GM21529 (cell line): Measurements from ENCODE around the gene RPL18.
A peak's percentile ranks its signal among the peaks of the same experiment; 100 is the strongest.
"Not testable (repeated sequence)": the region's sequence is repeated elsewhere in the genome, so short reads cannot be mapped to it uniquely, and the experiment has no call there.

Source experiments
- ATAC-seq: cut with Tn5 transposase; IDR thresholded peaks from one replicate; pipeline ENCODE4 v1.9.1; 2021; ENCODE audit not compliant: unreplicated experiment

Gene RPL18

DNA sequence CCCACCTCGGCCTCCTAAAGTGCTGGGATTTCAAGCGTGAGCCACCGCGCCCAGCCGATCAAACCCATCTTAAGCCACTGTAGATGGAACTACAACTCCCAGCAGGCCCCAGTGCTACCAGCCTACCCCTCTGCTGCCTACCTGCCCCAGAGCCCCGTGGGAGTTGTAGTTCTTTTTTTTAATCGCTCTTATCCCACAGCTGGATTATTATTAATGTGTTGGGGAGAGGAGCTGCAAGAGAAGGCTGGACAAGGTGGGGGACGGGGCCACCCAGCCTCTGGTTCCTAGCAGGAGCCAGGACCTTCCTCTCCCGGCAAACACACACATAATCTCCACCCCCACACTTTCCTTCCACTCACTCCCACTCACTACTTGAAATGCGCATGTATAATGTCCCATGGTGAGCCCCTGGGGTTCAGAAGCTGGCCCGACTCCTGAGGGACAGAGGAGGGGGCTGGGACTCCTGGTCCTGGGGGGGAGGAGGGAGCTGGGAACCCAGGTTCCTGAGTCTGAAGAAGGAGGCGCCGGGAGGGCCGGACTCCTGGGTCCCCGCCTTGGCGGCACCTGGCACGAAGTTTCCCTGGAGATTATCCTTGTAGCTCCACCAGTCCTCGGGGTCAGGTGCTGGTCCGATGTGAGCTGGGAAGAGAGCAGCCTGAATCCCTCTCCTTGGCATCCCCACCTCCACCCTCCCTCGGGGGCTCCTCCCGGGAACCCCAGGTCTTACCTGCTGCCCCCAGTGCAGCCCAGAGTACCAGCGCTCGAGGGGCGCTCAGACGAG lies 26.1 kb upstream of the RPL18 start:
- no peak for ATAC-seq

DNA sequence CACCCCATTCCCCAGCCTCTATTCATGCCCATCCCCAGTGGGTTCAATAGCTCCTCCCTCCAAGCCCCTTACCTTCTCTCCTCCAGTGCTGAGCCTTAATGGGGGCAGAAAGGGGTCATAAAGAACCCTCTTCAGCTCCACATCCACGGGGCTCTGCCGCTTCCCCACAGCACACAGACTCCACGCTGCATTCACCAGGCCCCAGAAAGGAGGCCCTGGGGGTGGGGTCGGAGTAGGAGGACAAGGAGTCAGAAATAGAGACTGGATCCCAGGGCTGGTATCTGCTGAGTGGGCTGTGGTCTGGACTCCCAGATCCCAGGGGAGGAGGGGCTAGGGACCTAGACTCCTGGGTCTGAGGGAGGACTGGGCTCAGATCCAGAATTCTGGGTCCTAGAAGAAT lies 25.4 kb upstream of the RPL18 start:
- no peak for ATAC-seq

- no peak for ATAC-seq
Observed at GRCh38 chr19:48642862-48643261, 23.9 kb upstream of the RPL18 start.

DNA sequence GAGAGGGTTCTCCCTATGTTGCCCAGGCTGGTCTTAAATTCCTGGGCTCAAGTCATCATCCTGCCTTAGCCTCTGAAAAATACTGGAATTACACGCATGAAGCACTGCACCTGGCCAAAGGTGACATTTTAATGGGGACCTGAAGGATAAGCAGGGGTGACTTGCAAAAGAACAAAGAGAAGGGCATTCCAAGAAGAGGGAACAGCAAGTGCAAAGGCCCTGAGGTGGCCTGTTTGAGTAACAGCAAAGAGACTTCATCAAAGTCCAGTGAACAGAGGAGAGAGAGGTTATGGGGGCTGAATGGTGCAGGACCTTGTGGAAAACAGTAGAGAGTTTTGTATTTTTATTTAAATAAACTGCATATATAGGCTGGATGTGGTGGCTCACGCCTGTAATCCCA lies 22.9 kb upstream of the RPL18 start:
- no peak for ATAC-seq

- ATAC-seq = no peak
Observed at GRCh38 chr19:48639483-48640375, 20.8 kb upstream of the RPL18 start.

DNA sequence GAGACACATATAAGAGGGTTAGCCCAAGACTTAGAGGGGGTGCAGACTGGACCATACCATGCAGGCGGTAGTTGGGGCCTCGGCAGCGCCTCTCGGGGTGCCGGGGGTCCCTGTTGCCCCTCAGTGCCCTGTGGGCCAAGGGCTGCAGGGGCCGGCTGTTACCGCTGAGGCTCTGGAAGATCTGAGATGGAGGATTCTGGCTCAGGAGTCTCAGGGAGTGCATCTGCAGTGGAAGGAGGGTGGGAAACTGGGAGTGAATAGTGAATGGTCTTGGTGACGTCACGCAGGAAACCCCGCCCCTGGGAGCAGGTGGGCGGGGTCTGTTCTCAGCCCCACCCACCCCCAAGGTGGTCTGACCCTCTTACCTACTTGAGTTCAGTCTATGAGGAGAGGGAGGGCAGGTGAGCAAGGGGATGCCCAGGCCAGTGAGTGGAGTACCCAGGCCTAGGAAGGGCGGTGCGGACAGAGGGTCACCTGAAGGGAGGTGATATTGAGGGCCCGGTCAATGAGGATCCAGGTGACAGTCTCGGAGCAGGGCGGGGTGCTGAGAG lies 19.9 kb upstream of the RPL18 start:
- ATAC-seq = no peak

DNA sequence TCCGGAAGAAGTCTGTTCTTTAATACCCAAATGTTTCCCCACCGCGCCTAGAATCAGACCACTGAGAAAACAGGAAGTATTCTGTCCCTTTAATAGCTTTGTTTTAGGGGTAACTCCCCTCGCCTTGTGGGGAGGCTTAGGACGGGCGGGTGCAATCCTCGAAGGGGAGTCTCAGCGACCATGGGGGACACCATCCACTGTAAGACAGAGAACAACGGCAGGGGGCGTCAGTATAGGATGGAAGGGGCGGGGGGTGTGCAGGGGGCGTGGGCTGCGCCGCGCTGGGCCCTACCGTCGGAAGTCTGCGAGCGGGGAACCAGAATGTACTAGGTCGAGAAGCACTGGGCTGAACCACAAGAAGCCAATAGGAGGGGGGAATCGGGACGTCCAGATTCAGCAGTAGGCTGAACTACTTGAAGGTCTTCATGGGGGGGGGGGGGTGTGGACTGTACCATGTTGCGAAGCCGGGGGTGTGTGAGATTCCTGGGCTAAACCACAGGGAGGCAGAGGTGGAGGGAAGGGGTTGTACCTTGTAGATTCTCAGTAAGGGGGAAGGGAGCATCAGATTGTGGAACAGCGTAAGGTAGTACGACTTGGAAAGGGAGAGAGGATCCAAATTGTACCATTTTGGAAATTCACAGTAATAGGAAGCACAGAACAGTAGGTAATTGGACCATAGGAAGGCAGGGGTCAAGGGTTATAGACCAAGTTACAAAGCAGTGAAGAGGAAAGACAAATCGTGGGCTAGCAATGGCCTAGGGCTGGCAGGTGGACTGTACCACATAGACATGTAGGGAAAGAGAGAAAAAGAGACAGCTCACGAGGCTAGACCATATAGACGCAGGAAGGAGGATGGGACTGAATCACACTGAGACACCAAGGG lies 19.2 kb upstream of the RPL18 start:
- peak; percentile 10 for ATAC-seq

- peak; percentile 74 for ATAC-seq
Observed at GRCh38 chr19:48637449-48637947, 18.5 kb upstream of the RPL18 start.

DNA sequence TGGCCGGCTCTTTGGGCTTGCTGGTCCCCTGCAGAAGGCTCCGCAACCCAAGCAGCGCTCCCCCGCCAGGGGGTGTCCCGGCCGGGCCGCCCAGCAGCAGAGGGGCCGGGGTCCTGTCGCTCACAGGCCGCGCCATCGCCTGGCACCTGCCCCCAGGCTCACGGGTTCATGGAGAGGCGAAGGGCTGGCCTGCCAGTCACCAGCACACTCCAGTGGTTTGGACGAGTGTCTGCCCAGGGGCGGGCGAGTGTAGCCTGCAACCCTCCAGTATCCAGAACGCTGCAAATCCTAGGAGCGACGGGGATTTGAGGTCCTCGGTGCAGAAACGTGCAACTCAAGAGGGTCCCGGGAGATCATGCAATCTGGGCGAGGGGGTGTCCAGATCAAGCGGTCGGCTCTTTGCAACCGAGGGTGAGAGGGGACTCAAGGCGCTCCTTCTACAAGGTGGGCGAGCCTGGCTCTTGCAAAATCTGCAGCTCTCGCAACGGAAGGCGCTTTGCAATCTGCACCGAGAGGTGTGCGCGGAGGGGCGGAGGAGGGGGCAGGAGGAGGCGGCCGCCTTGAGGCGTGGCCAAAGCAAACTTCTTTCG lies 18.0 kb upstream of the RPL18 start, which contains the start of gene DBP:
Gene DBP (minus strand): TSS at position 521 of the 590 bp plus-strand sequence. CDS start 385 bp downstream, at position 136.
- ATAC-seq = no peak

DNA sequence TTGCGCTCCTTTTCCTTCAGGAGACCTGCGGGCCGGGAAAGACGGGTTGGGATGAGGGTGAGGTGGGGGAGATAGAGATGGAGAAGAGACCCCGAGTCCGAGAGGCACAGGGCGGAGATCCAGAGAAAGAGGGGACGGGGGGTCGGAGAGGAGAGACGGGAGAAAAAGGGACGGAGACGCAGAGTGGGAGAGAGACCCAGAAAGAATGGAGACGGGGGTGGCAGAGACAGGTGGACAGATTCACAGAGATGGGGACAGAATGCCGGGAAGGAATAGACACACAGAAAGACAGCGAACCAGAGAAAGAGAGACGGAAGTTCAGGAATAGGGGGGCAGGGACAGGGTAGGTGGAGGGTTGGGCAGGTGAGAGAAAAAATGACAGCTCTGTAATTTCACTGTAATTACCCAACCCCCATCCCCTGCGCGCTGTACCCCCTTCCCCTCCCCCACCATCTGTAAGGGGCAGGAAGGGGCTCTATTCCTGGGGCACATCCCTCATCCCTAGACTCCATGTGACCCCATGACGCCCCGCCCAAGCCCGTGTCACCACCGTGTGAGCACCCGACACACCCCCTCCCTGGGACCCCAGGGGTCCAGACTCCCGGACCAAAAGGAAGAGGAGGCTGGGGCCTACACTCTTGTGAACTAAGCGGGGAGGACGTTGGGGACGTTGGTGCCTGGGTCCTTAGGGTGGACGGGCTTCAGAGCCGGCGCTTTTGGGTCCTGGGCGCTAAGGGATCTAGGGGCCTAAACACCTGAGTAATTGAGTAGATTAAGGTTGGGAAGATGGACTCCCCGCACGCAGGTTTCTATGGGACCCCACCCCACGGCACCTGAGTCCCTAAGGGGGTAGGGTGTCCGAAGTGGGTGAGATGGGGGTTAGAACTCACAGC lies 17.2 kb upstream of the RPL18 start:
- ATAC-seq = no peak

DNA sequence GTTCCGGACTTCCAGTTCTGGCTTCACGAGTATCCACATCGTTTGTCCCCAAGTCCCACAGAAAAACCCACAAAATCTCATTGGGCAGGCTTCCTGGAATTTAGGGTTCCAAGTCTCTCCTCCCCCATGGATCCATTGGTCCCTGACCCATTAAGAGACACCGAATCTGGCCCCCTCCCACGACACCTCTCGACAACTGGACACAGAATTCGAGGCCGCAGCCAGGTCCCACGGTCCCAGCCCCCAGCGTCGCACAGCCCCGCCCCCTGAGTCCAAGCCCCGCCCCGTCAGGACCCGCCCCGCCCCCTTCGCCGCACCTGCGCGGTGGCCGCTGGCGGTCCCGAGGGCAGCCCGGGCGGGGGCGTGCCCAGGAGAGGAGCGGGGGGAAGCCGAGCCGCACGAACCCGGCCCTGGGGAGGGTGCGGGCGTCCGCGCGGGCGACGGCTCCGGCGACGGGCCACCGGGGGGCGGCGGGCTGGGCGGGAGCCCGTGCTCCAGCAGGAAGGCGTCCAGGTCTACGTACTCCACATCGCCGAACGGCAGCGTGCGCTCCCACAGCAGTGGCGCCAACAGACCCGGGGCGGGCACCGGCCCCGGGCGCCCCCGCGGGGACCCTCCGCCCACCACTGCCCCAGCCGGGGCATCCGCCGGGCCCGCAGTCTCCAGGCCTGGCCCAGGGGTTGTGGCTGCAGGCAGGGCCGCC lies 16.4 kb upstream of the RPL18 start:
- no peak for ATAC-seq

GRCh38 chr19:48634424-48635262 lies 15.7 kb upstream of the RPL18 start:
- no peak for ATAC-seq

DNA sequence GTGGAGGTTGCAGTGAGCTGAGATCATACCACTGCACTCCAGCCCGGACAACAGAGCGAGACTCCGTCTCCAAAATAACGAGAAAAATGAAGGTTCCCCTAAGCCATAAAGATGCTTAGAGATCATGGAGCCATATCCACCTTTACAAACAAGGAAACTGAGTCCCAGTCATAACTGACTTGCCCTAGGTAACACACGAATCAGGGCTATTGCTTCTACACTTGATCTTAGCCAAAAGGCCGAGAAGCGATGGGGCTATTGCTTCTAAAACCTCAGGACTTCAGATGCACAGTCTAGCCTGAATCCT lies 15.0 kb upstream of the RPL18 start:
- no peak for ATAC-seq

GRCh38 chr19:48633148-48634035 lies 14.4 kb upstream of the RPL18 start:
- ATAC-seq = no peak

- ATAC-seq = no peak
Observed at GRCh38 chr19:48632692-48633147, 13.7 kb upstream of the RPL18 start.

- ATAC-seq = not testable (repeated sequence)
Observed at GRCh38 chr19:48632286-48632685, 13.3 kb upstream of the RPL18 start.

DNA sequence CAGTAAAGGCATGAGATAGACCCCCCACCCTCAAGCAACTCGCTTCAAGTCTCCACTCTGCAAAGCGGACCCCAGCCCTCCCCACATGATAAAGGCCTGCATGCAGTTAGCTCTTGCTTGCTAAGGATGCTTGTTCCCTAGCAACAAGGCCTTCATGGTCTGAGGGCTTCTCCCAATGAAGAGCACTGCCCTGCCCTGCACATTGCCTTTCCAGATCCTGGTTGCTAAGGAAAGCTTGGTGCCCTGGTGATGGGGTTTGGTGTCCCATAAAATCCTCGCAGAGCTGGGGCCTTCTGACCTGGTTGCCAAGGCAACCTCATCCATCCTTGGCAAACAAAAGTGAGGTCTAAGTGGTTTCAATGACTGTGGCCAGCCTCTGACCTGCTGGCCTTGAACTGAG lies 12.2 kb upstream of the RPL18 start:
- ATAC-seq = no peak
